LNCaP clone FGC (cell line): Measurements from ENCODE around the gene SIGLEC12.
"Not testable (repeated sequence)": the region's sequence is repeated elsewhere in the genome, so short reads cannot be mapped to it uniquely, and the experiment has no call there.

Source experiments
- DNase-seq: peaks from one replicate; pipeline ENCODE4 v3.0.0-alpha.2; 2011; ENCODE audit warnings: low read depth
- H3K4me3 ChIP-seq: 2 replicates; pipeline ENCODE4 v1.5.1; 2011; ENCODE audit warnings: mild to moderate bottlenecking, low read depth, low read length, control low read depth
- CTCF ChIP-seq: IDR thresholded peaks from 2 replicates; pipeline ENCODE4 v1.5.1; 2012; ENCODE audit warnings: mild to moderate bottlenecking; ENCODE audit not compliant: control insufficient read depth, insufficient read depth; ENCODE audit errors: extremely low read depth

The SIGLEC12 gene

GRCh38 chr19:51448011-51448410 lies 53.6 kb downstream of the SIGLEC12 start:
- no peak overlapping the region for H3K4me3 ChIP-seq
- TF ChIP-seq CTCF, result no peak
- no peak for DNase-seq

GRCh38 chr19:51447510-51447909 lies 54.1 kb downstream of the SIGLEC12 start:
- DNase-seq, H3K4me3 ChIP-seq: not testable (repeated sequence)

- no peak for DNase-seq
- no peak overlapping the region for H3K4me3 ChIP-seq
- no peak for TF ChIP-seq CTCF
Measured at GRCh38 chr19:51441410-51442390, 59.9 kb downstream of the SIGLEC12 start.
